Stimulated activated CD4-positive, alpha-beta T cell treated with anti-CD3 and anti-CD28 coated beads, Interleukin-1b, Interleukin-23, amount 100 ng/mL, for 48 hours (primary cell): Measurements from ENCODE around the gene TRAF7.

Source experiments
- DNase-seq: peaks from one replicate; pipeline ENCODE4 v3.0.0-alpha.2; 2020

The TRAF7 gene

DNA sequence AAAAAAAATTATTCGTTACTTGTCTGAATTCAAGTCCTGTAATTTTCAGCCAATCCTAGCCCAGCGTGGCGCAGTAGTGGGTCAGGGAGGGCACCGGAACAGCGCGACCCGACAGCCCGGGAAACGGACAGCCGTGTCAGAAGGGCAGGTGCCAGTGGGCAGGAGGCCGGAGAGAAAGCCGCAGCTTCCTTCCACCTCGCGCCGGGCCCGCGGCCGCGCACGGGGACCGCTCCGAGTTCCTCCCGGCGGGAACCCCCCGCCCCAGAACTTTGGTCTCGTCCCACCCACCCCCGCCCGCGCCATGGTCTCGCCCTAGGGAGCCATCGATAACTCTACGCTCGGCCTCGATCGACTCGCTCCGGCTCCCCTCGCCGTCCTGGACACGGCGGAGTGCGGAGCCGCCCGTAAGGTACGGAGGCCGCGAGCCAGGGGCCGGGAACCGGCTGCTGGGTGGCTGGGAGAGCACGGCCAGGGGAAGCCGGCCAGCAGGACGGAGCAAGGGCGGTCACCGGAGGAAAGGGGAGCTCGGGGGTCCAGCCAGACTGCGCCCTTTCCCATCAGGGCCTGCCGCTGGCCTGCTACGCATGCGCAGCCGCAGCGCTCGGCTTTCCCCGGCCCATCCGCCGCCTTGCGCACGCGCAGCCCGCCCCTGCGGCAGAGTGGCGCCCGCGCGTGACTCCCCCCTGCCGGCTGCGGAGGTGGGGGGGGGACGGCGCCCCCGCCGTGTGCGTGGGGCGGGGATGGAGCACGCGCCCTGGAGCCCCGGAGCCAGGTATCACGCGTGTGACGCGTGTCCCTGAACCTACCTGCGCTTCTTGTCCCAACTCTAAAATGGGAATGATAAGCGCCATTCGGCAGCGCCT lies 49.8 kb downstream of the TRAF7 start, which contains the start of gene MLST8:
Gene MLST8, plus strand, starts transcription at position 351 of the 863 bp plus-strand sequence. CDS start 632 bp downstream, outside the sequence.
- peak; percentile 85 for DNase-seq

DNA sequence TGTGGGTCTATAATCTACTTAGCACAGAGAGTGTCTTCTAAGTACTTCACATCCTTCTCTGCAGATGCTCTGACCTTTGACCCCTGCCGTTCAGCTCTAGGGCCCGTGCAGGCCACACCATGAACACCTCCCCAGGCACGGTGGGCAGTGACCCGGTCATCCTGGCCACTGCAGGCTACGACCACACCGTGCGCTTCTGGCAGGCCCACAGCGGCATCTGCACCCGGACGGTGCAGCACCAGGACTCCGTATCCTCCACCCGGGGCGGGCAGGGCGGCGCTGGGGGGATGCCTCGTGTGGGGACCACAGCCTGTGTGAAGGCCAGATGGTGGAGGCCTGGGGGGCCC lies 50.4 kb downstream of the TRAF7 start:
- DNase-seq: no peak

DNA sequence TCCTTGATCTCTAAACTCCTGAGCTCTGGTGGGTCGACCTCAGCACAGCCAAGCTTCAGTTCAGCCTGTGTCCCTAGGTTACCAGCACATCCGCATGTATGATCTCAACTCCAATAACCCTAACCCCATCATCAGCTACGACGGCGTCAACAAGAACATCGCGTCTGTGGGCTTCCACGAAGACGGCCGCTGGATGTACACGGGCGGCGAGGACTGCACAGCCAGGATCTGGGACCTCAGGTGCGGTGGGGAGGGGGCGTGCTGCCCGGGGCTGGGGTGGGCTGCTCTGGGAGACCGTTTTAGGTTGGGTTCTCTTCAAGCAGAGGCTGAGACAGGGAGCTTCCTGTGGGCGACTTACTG lies 50.8 kb downstream of the TRAF7 start:
- DNase-seq: no peak

DNA sequence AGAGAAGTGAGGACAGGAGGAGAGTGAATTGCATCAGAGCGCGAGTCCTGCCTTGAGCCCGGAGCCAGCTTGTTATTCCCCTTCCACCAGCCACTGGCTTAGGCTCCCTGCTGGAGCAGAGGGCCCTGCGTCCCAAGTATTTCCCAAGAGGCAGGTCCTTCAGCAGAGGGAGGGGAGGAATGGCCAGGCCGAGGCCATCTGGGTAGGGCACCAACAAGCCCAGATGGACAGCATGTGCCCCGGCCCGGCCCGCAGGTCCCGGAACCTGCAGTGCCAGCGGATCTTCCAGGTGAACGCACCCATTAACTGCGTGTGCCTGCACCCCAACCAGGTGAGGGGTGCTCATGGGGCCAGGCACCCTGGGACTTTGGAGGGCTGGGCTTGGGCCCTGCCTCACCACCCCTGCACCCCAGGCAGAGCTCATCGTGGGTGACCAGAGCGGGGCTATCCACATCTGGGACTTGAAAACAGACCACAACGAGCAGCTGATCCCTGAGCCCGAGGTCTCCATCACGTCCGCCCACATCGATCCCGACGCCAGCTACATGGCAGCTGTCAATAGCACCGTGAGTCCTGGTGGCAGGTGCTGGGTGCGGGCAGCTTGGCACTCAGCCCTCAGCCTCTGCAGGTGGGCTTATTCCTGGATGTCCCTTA lies 51.3 kb downstream of the TRAF7 start:
- no peak for DNase-seq

DNA sequence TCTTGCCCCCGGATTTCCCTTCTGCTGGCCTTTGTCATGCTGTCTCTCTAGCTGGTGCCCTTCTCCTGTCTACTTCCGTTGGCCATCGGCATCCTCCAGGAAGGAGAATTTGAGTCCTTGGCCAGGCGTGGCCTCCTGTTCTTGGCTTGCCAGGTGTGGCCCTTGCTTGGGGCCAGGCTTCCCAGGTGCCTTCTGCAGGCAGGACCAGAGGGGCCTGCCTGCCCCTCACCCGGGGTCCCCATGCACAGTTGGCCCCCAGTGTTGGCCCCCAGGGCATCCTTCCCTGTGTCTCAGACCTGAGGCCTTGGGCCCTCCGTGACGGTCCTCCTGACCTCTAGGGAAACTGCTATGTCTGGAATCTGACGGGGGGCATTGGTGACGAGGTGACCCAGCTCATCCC lies 52.3 kb downstream of the TRAF7 start:
- no peak for DNase-seq

DNA sequence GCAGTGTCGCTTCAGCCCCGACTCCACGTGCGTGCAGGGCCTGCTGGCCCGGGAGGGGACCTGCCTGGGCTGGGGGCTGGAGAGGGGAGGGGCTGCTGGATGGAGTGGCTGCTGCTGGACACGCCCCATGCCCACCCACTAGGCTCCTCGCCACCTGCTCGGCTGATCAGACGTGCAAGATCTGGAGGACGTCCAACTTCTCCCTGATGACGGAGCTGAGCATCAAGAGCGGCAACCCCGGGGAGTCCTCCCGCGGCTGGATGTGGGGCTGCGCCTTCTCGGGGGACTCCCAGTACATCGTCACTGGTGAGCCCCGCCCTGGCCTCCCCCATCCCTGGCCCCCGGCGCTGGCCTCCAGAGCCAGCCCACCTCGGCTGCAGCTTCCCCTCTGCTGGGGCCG lies 52.7 kb downstream of the TRAF7 start:
- no peak for DNase-seq

DNA sequence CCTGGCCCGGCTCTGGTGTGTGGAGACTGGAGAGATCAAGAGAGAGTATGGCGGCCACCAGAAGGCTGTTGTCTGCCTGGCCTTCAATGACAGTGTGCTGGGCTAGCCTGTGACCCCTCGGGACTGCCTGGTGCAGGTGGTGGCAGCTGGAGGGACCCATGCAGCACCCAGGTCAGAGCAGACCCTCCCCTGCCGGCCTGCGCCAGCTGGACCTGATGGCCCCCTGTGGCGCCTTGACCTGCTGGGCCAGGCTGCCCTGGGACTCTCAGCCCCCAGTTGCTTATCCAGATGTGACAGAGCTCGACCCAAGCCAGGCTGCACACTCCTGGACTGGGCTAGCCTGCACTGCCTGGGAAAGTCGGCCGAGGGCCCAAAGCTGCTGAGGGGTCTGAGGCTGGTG lies 53.2 kb downstream of the TRAF7 start:
- no peak for DNase-seq

DNA sequence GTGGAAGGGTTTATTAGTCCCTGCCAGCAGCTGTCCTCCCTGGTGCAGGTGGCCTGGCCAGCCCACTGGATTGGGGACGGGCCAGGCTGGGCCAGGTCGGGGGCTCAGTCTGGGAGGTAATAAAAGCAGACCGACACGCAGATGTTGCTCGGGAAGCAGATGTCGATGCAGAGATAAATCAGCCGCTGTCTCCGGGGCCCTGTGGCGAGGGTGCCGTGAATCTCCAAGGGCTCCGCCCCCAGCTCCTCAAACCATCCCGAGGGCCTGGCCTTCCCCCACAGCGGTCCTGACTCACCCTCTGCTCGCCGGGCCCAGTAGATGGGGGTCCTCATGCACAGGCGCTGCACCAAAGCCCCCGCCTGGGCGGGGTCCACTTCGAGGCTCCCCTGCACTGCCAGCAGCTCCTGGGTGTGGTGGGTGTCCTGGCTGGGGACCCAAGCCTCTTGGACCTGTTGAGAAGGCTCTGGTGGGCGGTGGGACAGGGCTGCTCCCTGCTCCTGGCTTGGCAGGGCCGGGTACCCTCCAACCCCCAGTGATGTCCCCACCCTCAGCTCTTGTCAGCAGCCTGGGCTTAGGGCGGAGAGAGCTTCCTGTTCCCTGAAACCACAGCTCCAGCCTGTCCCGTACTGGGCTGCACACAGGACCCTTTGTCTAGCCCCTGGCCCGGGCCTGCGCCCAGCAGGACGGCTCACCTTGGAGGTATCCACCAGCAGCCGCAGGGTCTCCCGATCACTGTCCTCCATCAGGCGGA lies 53.9 kb downstream of the TRAF7 start:
- DNase-seq: no peak

DNA sequence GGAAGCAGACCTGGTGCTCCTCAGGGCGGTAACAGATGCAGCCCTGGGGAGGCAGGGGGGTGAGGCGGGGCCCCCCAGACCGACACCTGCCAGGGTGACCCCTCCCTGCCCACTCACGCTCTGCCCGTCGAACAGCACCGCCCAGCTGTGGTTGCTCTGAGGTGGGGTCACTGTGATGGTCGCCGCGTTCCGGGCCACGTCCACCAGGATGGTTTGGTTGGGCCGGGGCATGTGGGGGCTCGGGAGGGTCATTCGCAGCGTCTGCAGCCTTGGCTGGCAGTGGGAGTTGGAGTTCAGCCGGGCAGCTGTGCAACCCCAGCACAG lies 54.4 kb downstream of the TRAF7 start:
- DNase-seq: no peak

DNA sequence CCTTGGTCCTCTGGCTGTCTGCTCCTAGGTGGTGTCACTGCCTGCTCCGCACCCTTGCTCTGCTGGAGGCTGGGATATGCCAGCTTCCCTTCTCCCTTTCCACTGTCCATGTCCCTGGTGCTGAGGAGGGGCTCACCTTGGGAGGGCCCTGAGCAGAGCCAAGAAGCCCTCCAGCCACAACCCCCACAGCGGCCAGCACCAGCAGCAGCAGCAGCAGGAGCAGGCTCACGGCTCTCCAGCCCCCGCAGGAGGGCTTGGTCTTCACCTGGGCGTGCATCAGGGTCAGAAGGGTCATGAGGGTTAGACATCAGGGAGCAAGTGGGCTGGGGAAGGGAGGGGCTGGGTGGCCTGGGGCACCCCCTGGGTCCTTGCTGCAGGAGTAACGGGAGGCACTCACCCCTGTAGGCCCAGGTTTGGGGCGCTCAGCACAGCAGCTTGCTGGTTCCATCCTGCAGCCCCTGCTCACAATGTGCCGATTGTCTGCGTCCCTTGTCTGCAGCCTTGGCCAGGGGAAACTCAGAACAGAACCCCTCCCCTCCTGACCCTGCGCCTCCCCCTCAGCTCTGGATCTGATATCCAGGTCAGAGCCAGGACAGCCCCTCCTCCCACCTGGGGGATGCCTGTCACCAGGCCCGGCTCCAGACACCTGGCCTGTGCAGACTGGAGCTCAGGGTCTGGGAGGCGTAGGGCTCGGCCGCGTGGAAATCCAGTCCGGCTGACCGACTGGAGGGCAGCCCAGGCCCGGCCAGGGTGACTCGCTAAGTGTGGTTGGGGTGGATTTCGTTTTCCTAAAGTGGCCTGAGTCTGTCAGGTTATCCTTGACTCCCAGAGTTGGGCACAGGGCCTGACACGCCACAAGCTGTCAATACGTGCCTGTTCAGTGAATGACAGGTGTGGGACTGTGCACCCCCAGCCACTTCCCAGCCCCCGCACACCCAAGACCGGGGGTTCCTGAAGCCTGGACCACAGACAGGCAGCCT lies 55.1 kb downstream of the TRAF7 start, which contains the start of gene BRICD5:
Gene BRICD5, minus strand, starts transcription at position 478 of the 980 bp plus-strand sequence. Its CDS starts 30 bp downstream, at position 448.
- DNase-seq: no peak

DNA sequence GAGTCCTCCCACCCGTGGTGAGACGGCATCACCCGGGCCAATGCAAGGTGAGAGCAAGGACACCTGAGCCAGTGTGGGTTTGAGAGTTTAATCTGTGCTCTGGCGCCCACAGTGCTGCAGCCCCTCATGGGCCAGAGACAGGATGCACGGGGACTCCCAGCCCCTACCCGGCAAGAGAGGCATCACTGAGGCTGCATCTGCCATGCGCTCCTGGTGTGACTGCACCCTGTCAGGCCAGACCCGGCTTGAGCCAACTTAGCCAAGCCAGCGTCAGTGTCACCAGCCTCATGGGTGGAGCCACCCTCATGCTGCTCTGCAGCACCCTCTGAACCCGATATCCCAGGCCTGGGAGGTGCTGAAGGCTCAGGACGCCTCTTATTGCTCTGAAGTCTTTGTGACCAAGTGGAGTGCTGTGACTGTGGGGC lies 56.4 kb downstream of the TRAF7 start:
- no peak for DNase-seq

DNA sequence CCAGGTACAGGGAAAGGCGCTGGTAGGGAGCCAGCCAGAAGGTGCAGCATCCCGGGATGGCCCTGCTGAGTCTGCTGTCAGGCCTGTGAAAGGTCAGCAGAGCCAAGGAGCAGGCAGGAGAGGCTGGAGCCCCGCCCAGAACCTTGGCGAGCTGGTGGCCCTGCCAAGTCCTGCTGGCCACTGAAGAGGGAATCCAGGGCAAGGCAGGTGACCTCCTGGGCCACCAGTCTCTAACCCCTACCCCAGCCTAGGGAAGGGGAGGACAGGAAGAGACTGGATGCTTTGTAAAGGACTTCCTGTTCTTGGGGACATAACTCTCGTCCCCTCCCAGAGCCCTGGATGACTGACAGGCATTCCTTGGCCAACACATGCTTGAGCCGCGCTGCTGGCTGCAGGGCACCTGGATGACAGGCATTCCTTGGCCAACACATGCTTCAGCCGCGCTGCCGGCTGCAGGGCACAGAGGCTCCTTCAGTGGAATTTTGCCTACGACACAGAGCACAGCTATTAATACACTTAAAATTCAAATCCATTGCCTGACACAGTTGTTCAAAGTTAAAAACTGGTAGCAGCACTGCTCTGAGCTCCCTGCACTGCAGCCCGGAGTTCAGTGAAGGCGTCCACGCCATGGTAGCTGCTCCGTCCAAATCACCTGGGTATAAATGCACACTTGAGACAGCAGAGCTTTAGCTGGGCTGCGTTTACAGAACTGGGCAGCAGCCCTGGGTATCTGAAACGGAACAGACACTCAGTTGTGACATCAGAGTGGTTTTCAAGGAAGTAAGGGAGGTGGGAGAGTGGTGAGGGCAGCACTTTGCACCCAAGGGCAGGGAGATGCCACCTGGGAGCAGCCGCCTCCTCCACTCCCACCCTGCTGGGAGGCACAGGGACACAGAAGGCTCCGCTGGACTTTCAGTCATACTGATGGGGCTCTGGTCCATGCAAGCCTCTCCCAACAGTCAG lies 57.1 kb downstream of the TRAF7 start:
- DNase-seq: no peak

DNA sequence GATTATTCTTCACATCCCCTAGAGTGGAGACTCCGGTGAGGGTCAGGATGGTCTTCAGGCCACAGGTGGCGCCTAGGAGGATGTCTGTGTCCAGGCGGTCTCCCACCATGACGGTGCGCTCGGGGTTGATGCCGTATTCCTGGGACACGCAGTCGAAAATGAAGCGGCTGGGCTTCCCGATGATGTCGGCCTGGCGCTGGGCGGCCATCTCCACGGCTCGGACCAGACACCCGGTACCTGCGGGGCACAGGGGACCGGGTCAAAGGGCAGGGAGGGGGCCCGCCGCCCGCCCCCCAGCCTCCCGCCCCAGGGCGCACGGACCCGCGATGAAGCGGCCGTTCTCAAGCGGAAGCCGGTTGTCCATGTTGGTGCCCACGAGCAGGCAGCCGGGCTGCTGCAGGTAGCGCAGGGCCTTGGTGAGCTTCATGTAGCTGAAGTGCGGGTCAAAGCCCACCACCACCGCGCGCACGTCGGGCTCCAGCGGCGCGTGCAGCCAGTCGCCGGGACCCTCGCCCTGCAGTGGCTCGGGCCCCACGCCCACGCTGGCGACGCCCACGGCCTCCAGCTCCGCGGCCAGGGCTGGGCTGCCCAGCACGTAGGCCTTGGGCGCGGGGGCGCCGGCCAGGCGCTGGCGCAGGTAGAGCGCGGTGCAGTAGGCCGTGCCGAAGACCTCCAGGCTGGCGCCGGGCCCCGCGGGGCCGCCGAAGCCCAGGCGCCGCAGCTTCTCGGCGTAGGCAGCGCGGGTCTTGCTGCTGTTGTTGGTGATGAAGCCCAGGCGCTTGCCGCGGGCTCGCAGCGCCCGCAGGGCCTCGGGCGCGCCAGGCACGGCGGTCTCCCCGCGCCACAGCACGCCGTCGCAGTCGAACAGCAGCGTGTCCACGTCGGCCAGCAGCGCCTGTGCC lies 58.5 kb downstream of the TRAF7 start:
- no peak for DNase-seq

DNA sequence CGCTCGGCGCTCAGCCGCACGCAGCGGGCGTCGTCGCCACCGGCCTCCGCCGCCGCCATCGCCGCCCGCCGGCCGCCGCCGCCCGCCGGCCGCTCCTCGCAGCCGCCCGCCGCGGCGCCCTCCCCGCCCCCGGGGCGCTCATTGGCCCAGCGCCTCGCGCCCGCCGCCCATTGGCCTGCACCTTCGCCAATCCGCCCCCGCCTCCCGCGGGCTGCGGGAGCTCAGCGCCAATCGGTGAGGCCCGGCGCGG lies 59.1 kb downstream of the TRAF7 start, which contains the start of gene PGP:
Gene PGP, minus strand, starts transcription at position 122 of the 250 bp plus-strand sequence. Its CDS starts 63 bp downstream, at position 59.
- no peak for DNase-seq

DNA sequence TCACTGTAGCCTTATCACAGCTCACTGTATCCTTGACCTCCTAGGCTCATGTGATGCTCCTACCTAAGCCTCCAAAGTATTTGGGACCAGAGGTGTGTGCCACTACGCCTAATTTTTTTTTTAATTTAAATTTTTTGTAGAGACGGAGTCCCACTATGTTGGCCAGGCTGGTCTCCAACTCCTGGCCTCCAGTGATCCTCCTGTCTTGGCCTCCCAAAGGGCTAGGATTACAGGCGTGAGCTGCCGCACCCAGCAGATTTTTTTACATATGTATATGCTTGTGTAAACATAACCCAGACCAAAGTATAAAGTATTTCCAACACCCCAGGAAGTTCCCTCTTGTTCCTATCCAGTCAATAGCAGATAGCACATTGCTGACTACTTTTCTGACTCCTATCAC lies 60.7 kb downstream of the TRAF7 start:
- no peak for DNase-seq

DNA sequence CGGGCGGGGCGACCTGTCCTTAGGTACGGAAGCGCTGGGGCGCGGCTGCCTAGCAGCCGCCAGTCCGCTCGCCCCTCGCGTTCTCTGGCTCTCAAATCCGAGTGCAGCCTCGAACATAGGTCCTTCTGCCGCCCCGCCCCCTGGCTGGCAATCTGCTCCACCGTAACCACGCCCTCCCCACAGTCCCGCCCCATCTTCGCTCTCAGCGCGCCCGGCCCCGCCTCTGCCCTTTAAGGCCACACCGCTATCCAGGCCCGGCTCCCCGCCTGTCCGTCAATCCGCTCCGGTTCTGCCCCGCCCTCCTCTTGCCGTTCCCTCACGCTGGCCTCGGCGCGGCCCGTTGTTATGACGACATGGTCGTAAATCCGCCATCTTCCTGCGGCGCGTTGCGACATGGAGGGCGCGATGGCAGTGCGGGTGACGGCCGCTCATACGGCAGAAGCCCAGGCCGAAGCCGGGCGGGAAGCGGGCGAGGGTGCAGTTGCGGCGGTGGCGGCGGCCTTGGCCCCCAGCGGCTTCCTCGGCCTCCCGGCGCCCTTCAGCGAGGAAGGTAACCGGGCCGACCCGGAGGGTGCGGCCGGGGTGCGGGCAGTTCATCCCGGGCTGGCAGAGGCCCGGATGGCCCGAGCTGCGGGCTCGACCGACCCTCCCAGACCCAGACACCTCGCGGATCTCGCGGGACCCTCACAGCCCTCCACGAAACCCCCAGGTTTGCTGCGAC lies 67.8 kb downstream of the TRAF7 start, which contains the start of gene E4F1:
Gene E4F1, plus strand, starts transcription at position 371 of the 721 bp plus-strand sequence. Its CDS starts 23 bp downstream, at position 394.
- peak; percentile 100 for DNase-seq

DNA sequence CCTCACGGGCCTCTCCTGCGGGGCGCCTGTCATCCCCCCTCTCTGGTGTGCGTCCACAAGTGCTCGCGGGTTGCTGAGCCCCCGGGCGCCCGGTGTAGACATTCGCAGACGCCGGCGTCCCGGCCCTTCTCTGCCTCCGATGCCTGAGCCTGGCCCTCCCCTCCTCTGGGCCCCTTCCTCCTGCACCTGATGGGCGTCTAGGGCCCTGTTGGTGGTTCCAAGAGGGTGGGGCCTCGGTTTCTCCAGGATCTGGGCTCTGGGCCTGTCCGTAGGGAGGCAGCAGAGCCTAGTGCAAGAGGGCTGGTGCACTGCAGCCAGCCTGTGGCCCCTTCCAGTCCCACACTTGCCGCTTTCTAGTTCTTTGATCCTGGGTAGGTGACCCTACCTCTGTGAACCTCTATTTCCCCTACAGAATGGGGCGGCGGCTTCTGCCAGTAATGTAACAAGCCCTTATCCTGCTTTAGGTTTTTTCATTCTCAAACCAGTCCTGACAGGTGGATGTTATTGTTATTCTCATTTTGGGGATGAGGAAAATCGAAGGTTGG lies 68.4 kb downstream of the TRAF7 start:
- DNase-seq: no peak

DNA sequence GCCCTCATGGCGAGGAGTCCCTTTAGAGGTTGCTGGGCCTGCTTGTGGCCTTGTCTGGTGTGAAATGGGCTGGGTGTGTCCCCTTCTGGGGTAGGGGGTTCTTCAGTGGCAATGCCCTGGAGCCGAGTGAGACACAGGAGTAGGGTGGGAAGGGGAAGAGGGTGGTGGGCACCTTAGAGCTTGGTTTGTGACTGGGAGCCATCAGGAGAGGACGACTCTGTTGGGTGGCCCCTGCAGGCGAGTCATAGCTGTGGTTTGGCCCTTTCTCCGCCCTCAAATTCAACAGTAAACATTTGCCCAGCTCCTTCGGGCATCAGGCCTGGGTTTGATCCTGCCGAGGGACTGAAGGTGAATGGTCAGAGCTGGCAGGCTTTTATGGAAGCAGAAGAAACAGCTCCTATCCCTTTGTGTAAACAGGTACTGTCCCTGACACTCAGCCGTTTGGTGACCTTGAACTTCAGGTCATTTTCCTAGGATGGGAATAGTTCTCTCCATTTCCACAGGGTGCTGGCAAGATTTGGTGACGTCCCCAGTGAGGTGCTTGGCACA lies 70.7 kb downstream of the TRAF7 start:
- no peak for DNase-seq

DNA sequence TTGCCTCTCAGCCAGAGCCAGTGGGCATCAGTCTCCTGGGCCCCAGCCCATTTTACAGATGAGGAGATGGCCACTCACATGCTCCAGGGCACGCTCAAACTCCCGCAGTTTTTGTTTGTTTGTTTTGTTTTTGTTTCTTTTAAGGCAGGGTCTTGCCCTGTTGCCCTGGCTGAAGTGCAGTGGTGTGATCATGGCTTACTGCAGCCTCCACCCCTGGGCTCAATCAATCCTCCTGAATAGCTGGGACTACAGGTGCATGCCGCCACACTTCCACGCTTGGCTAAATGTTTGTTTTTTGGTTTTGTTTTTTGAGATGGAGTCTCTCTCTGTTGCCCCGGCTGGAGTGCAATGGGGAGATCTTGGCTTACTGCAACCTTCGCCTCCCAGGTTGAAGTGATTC lies 71.3 kb downstream of the TRAF7 start:
- DNase-seq: no peak
